Naive thymus-derived CD4-positive, alpha-beta T cell (primary cell): Measurements from ENCODE around the gene ICAM5. TPM values are rescaled to one million over a fixed set of nuclear protein-coding genes. Genes with fewer than 3 reads are reported as not detected.
"Not testable (repeated sequence)": the region's sequence is repeated elsewhere in the genome, so short reads cannot be mapped to it uniquely, and the experiment has no call there.

Experiments
- ATAC-seq: fragments of 150-1000 bp; cut with Tn5 transposase; 2 replicates; pipeline ENCODE4 v1.10.0; 2021; ENCODE audit warnings: mild to moderate bottlenecking, moderate library complexity
- CTCF ChIA-PET: fragments of 350-600 bp; sonication (Branson Sonifier 250); formaldehyde crosslinking; loops from one replicate; lab custom pipeline; 2021; ENCODE audit warnings: antibody characterized with exemption; lab: Charles Lee
- POLR2A ChIA-PET: fragments of 350-600 bp; sonication (Branson Sonifier 250); formaldehyde crosslinking; loops from one replicate; lab custom pipeline; 2021; ENCODE audit warnings: antibody characterized with exemption, inconsistent platforms; lab: Charles Lee
- DNase-seq, 9 donors: peaks; one replicate each; pipeline versions ENCODE4 v3.0.0 to v3.0.0-alpha.2; 2020 to 2022; ENCODE audit warnings: mixed read lengths in 1 of 9
- H3K27ac ChIP-seq: one replicate; pipeline ENCODE4 v1.7.0; 2013; ENCODE audit warnings: mild to moderate bottlenecking, low read depth, low read length, moderate library complexity
- H3K27me3 ChIP-seq, 2 donors: one replicate each; pipeline ENCODE4 v1.7.0; 2013; ENCODE audit warnings: low read length in 2 of 2, mild to moderate bottlenecking in 2 of 2, moderate library complexity in 2 of 2; ENCODE audit not compliant: control insufficient read depth in 2 of 2, insufficient read depth in 2 of 2
- H3K36me3 ChIP-seq, 3 experiments: 1 replicate in 2 of 3; 2 replicates in 1 of 3; pipeline ENCODE4 v1.7.0; 2013; ENCODE audit warnings: low read length in 3 of 3, mild to moderate bottlenecking in 3 of 3, moderate library complexity in 1 of 3; ENCODE audit not compliant: insufficient read depth in 3 of 3, control insufficient read depth in 2 of 3
- H3K4me1 ChIP-seq, 2 donors: one replicate each; pipeline ENCODE4 v1.7.0; 2013; ENCODE audit warnings: low read length in 2 of 2, mild to moderate bottlenecking in 2 of 2, moderate library complexity in 1 of 2; ENCODE audit not compliant: control insufficient read depth in 2 of 2, insufficient read depth in 2 of 2
- H3K4me3 ChIP-seq: 2 replicates; pipeline ENCODE4 v1.7.0; 2013; ENCODE audit warnings: mild to moderate bottlenecking, low read length
- H3K9me3 ChIP-seq, 3 experiments: 1 replicate in 2 of 3; 2 replicates in 1 of 3; pipeline ENCODE4 v1.7.0; 2013; ENCODE audit warnings: low read length in 3 of 3; ENCODE audit not compliant: control insufficient read depth in 2 of 3
- H3K27ac Mint-ChIP-seq, 9 donors: one replicate each; pipeline ENCODE4 v1.8.0; 2020 to 2022; ENCODE audit warnings: mixed read lengths in 9 of 9, mild to moderate bottlenecking in 8 of 9, moderate library complexity in 5 of 9, inconsistent platforms in 2 of 9
- H3K27me3 Mint-ChIP-seq, 5 donors: one replicate each; pipeline ENCODE4 v1.8.0; 2021 to 2022; ENCODE audit warnings: mixed read lengths in 5 of 5, mild to moderate bottlenecking in 1 of 5
- H3K36me3 Mint-ChIP-seq, 5 donors: one replicate each; pipeline ENCODE4 v1.8.0; 2020 to 2022; ENCODE audit warnings: mixed read lengths in 5 of 5, mild to moderate bottlenecking in 3 of 5, inconsistent platforms in 1 of 5
- H3K4me1 Mint-ChIP-seq, 7 donors: one replicate each; pipeline ENCODE4 v1.8.0; 2020 to 2022; ENCODE audit warnings: mixed read lengths in 7 of 7, mild to moderate bottlenecking in 3 of 7, inconsistent platforms in 1 of 7
- H3K4me3 Mint-ChIP-seq, 10 donors: one replicate each; pipeline ENCODE4 v1.8.0; 2020 to 2022; ENCODE audit warnings: mild to moderate bottlenecking in 10 of 10, mixed read lengths in 10 of 10, moderate library complexity in 6 of 10, inconsistent platforms in 2 of 10
- H3K9me3 Mint-ChIP-seq, 11 donors: one replicate each; pipeline ENCODE4 v1.8.0; 2020 to 2022; ENCODE audit warnings: mixed read lengths in 11 of 11, mild to moderate bottlenecking in 4 of 11, inconsistent platforms in 1 of 11, moderate library complexity in 1 of 11
- intact Hi-C, 2 donors: fragments of 100-400 bp; cut with micrococcal nuclease; formaldehyde crosslinking; loops; one replicate each; pipeline ENCODE4 v1.15.1; 2023
- polyA plus RNA-seq, 2 donors: library from polyadenylated mRNA; unstranded; fragments of 300-500 nt; fragmentation: Illumina TruSeq; gene quantifications; one replicate each; pipeline ENCODE4 v1.2.3, GENCODE V29; 2021
- total RNA-seq, 6 experiments: library from RNA in 5 of 6; stranded (reverse) in 5 of 6; gene quantifications; 1 replicate in 5 of 6; 2 replicates in 1 of 6; pipeline ENCODE4 v1.2.3 and lab custom pipeline; 2021 to 2026

Gene ICAM5
- total and polyA plus RNA-seq, 7 experiments from 2014 or later = 0.46 to 2.4 (median 0.48) TPM; not detected in 4

- H3K27me3 ChIP-seq, H3K9me3 Mint-ChIP-seq, intact Hi-C loops, CTCF ChIA-PET, H3K4me3 ChIP-seq, H3K27ac ChIP-seq, H3K27me3 Mint-ChIP-seq, H3K9me3 ChIP-seq, DNase-seq, H3K27ac Mint-ChIP-seq, H3K4me3 Mint-ChIP-seq, ATAC-seq: not testable (repeated sequence)
- peaks cover 7 to 33% (median 21%) of the 10 kb centered on the region in 5 donors for H3K36me3 Mint-ChIP-seq
- peaks cover 3 to 11% of the 10 kb centered on the region in 2 donors for H3K4me1 ChIP-seq
- peaks cover 8 to 44% (median 18%) of the 10 kb centered on the region in 7 donors for H3K4me1 Mint-ChIP-seq
- POLR2A ChIA-PET = interaction anchor here (0.8 kb wide), 1 partner anchor 81 kb away, joined by 4 read pairs; no protein-coding TSS in a partner anchor
- peaks cover 0 to 37% (median 0%) of the 10 kb centered on the region in 3 experiments for H3K36me3 ChIP-seq
These were observed 7.7 kb upstream of the ICAM5 start for GRCh38 chr19:10282043-10282442.

DNA sequence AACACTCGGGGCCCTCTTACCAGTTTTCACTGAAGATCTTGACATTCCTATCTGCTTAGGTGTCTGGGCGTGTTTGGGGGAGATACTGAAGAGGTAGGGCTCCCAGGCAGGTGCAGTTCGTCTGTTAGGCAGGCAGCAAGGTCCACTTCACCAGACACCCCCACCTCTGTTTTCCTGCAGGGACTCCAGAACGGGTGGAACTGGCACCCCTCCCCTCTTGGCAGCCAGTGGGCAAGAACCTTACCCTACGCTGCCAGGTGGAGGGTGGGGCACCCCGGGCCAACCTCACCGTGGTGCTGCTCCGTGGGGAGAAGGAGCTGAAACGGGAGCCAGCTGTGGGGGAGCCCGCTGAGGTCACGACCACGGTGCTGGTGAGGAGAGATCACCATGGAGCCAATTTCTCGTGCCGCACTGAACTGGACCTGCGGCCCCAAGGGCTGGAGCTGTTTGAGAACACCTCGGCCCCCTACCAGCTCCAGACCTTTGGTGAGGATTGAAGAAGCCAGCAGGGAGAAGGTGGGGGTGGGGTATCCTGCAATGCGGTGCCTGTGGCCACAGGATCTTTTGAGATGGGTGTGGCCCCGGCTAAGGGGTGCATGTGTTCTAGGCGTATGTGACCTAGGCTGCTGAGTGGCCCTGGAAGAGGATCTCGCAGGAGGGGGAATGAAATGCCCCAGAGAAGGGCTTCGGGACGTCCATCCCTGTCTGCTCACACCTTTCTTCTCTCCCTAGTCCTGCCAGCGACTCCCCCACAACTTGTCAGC lies 6.3 kb upstream of the ICAM5 start:
- peaks cover 7 to 33% (median 17%) of the 10 kb centered on the region in 5 donors for H3K36me3 Mint-ChIP-seq
- CTCF ChIA-PET = interaction anchor here (0.5 to 0.6 kb wide), 2 partner anchors 107 to 152 kb away, joined by 3 read pairs; no protein-coding TSS in a partner anchor

GRCh38 chr19:10284065-10284959 lies 5.4 kb upstream of the ICAM5 start:
- no peak for ATAC-seq
- ChIA-PET CTCF (interaction anchor here (0.5 kb wide), 1 partner anchor 106 kb away, joined by 3 read pairs; no protein-coding TSS in a partner anchor), POLR2A (no interaction called here)
- no peak overlapping the region for H3K4me3 Mint-ChIP-seq
- no peak overlapping the region for H3K4me3 ChIP-seq
- H3K27ac ChIP-seq = no peak overlapping the region
- peaks cover 8 to 19% of the 10 kb centered on the region in 2 donors for H3K27me3 ChIP-seq
- peaks cover 22 to 54% (median 34%) of the 10 kb centered on the region in 7 donors for H3K4me1 Mint-ChIP-seq
- peaks cover 7 to 30% (median 13%) of the 10 kb centered on the region in 5 donors for H3K36me3 Mint-ChIP-seq
- H3K4me1 ChIP-seq = peaks cover 17 to 28% of the 10 kb centered on the region in 2 donors
- no peaks in the 10 kb centered on the region for H3K9me3 Mint-ChIP-seq
- no peak overlapping the region for H3K27ac Mint-ChIP-seq
- DNase-seq = no peak
- H3K36me3 ChIP-seq = peaks cover 0 to 29% (median 0%) of the 10 kb centered on the region in 3 experiments
- intact Hi-C loops = no loop called here
- no peaks in the 10 kb centered on the region for H3K9me3 ChIP-seq
- H3K27me3 Mint-ChIP-seq = peaks cover 8 to 18% (median 14%) of the 10 kb centered on the region in 5 donors

More for the DNA sequence above, 6.3 kb upstream of the ICAM5 start:
- intact Hi-C loops = no loop called here
- Mint-ChIP-seq H3K27me3 (peaks cover 6 to 9% (median 7%) of the 10 kb centered on the region in 5 donors), H3K9me3 (no peaks in the 10 kb centered on the region), H3K4me1 (peaks cover 14 to 50% (median 31%) of the 10 kb centered on the region in 7 donors), H3K4me3 (no peak overlapping the region), H3K27ac (no peak overlapping the region)
- peaks cover 9 to 21% of the 10 kb centered on the region in 2 donors for H3K4me1 ChIP-seq
- peaks cover 2 to 12% of the 10 kb centered on the region in 2 donors for H3K27me3 ChIP-seq
- no peaks in the 10 kb centered on the region for H3K9me3 ChIP-seq
- ATAC-seq (no peak), DNase-seq (no peak)
- no peak overlapping the region for H3K4me3 ChIP-seq
- peaks cover 0 to 33% (median 0%) of the 10 kb centered on the region in 3 experiments for H3K36me3 ChIP-seq
- H3K27ac ChIP-seq = no peak overlapping the region
- POLR2A ChIA-PET = no interaction called here

DNA sequence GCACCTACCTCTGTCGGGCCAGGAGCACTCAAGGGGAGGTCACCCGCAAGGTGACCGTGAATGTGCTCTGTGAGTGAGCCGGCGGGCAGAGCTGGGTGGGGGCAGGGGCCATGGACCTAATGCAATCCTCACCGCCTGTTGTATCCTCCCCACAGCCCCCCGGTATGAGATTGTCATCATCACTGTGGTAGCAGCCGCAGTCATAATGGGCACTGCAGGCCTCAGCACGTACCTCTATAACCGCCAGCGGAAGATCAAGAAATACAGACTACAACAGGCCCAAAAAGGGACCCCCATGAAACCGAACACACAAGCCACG lies 4.8 kb upstream of the ICAM5 start:
- no peaks in the 10 kb centered on the region for H3K9me3 ChIP-seq
- H3K4me1 Mint-ChIP-seq = peaks cover 17 to 50% (median 31%) of the 10 kb centered on the region in 7 donors
- H3K9me3 Mint-ChIP-seq = no peaks in the 10 kb centered on the region
- H3K4me1 ChIP-seq = peaks cover 16 to 30% of the 10 kb centered on the region in 2 donors
- no peak overlapping the region for H3K4me3 Mint-ChIP-seq
- peaks cover 0 to 29% (median 0%) of the 10 kb centered on the region in 3 experiments for H3K36me3 ChIP-seq
- DNase-seq = no peak
- no peak overlapping the region for H3K27ac Mint-ChIP-seq
- ATAC-seq = no peak
- H3K4me3 ChIP-seq = no peak overlapping the region
- peaks cover 8 to 19% of the 10 kb centered on the region in 2 donors for H3K27me3 ChIP-seq
- peaks cover 8 to 20% (median 15%) of the 10 kb centered on the region in 5 donors for H3K27me3 Mint-ChIP-seq
- H3K27ac ChIP-seq = no peak overlapping the region
- ChIA-PET CTCF (no interaction called here), POLR2A (interaction anchor here (0.6 kb wide), 1 partner anchor 57 kb away, joined by 3 read pairs; no protein-coding TSS in a partner anchor)
- intact Hi-C loops = loop anchor here in 1 of 2 donors (5.0 kb wide), 1 partner anchor 192 kb away; no protein-coding TSS in a partner anchor
- H3K36me3 Mint-ChIP-seq = peaks cover 6 to 28% (median 11%) of the 10 kb centered on the region in 5 donors

DNA sequence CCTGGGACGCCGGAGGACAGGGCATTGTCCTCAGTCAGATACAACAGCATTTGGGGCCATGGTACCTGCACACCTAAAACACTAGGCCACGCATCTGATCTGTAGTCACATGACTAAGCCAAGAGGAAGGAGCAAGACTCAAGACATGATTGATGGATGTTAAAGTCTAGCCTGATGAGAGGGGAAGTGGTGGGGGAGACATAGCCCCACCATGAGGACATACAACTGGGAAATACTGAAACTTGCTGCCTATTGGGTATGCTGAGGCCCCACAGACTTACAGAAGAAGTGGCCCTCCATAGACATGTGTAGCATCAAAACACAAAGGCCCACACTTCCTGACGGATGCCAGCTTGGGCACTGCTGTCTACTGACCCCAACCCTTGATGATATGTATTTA lies 4.4 kb upstream of the ICAM5 start:
- ChIA-PET CTCF (no interaction called here), POLR2A (interaction anchor here (0.6 to 2.2 kb wide), 2 partner anchors 14 to 57 kb away, joined by 3 to 8 read pairs; partner anchors contain the start of gene ICAM1)
- Mint-ChIP-seq H3K36me3 (peaks cover 5 to 26% (median 9%) of the 10 kb centered on the region in 5 donors), H3K4me1 (peaks cover 20 to 52% (median 34%) of the 10 kb centered on the region in 7 donors), H3K27me3 (peaks cover 13 to 24% (median 18%) of the 10 kb centered on the region in 5 donors), H3K4me3 (no peak overlapping the region), H3K27ac (no peak overlapping the region), H3K9me3 (no peaks in the 10 kb centered on the region)
- no peak for DNase-seq
- peaks cover 8 to 19% of the 10 kb centered on the region in 2 donors for H3K27me3 ChIP-seq
- no peak for ATAC-seq
- H3K9me3 ChIP-seq = no peaks in the 10 kb centered on the region
- no peak overlapping the region for H3K4me3 ChIP-seq
- H3K4me1 ChIP-seq = peaks cover 20 to 35% of the 10 kb centered on the region in 2 donors
- H3K36me3 ChIP-seq = peaks cover 0 to 29% (median 0%) of the 10 kb centered on the region in 3 experiments
- intact Hi-C loops = loop anchor here in 1 of 2 donors (5.0 kb wide), 1 partner anchor 192 kb away; no protein-coding TSS in a partner anchor
- H3K27ac ChIP-seq = no peak overlapping the region
